DND-41 (cell line): ENCODE data around the gene PCDHB11.
"Not testable (repeated sequence)": the region's sequence is repeated elsewhere in the genome, so short reads cannot be mapped to it uniquely, and the experiment has no call there.

ENCODE experiments used
- ATAC-seq: fragments of 200-7000 bp; cut with Tn5 transposase; 3 replicates; pipeline ENCODE4 v1.9.1; 2021; ENCODE audit warnings: low read depth; ENCODE audit not compliant: insufficient read depth
- DNase-seq: peaks from one replicate; pipeline ENCODE4 v3.0.0-alpha.2; 2020
- H2AFZ ChIP-seq: 2 replicates; pipeline ENCODE4 v1.6.0; 2012; ENCODE audit warnings: low read depth, low read length
- H3K27ac ChIP-seq: 2 replicates; pipeline ENCODE4 v1.5.1; 2012; ENCODE audit warnings: low read length, inconsistent platforms
- H3K27me3 ChIP-seq: fragments of 200-600 bp; sonication (generic); 2 replicates; pipeline ENCODE4 v1.6.0; 2012; ENCODE audit warnings: low read length, mild to moderate bottlenecking, inconsistent platforms; ENCODE audit not compliant: insufficient read depth, poor library complexity
- H3K36me3 ChIP-seq: 2 replicates; pipeline ENCODE4 v1.5.1; 2012; ENCODE audit warnings: low read length, inconsistent platforms; ENCODE audit not compliant: insufficient read depth
- H3K4me1 ChIP-seq: 2 replicates; pipeline ENCODE4 v1.5.1; 2012; ENCODE audit warnings: mild to moderate bottlenecking, low read length; ENCODE audit not compliant: insufficient read depth
- H3K4me2 ChIP-seq: 2 replicates; pipeline ENCODE4 v1.6.0; 2012; ENCODE audit warnings: mild to moderate bottlenecking, moderate library complexity, low read length, inconsistent platforms; ENCODE audit not compliant: insufficient read depth
- H3K4me3 ChIP-seq, 2 experiments: fragments of 200-600 bp in 1 of 2; shearing (Covaris generic) in 1 of 2; 2 replicates each; pipeline ENCODE4 v1.5.1; 2012 to 2016; ENCODE audit warnings: inconsistent platforms in 2 of 2, low read length in 2 of 2, mild to moderate bottlenecking in 2 of 2, low read depth in 1 of 2, moderate library complexity in 1 of 2
- H3K79me2 ChIP-seq: 2 replicates; pipeline ENCODE4 v1.6.0; 2012; ENCODE audit warnings: low read length, inconsistent platforms; ENCODE audit not compliant: insufficient read depth
- H3K9ac ChIP-seq: 2 replicates; pipeline ENCODE4 v1.6.0; 2012; ENCODE audit warnings: low read depth, mild to moderate bottlenecking, inconsistent platforms, low read length, moderate library complexity
- H3K9me3 ChIP-seq: 2 replicates; pipeline ENCODE4 v1.5.1; 2012; ENCODE audit warnings: low read length, moderate library complexity, mild to moderate bottlenecking, inconsistent platforms; ENCODE audit not compliant: insufficient read depth, severe bottlenecking
- H4K20me1 ChIP-seq: 2 replicates; pipeline ENCODE4 v1.6.0; 2012; ENCODE audit warnings: low read length; ENCODE audit not compliant: insufficient read depth
- CTCF ChIP-seq: IDR thresholded peaks from 2 replicates; pipeline ENCODE4 v1.5.1; 2012; ENCODE audit warnings: borderline replicate concordance, low read length, moderate library complexity, mild to moderate bottlenecking; ENCODE audit not compliant: poor library complexity, severe bottlenecking; ENCODE audit errors: extremely low read depth
- EZH2 ChIP-seq: IDR thresholded peaks from 3 replicates; pipeline ENCODE4 v1.6.1; 2012; ENCODE audit warnings: borderline replicate concordance, low read depth, mild to moderate bottlenecking, moderate library complexity, low read length, inconsistent platforms; ENCODE audit not compliant: severe bottlenecking

Gene PCDHB11

GRCh38 chr5:141236516-141237313 is 37.3 kb downstream of the PCDHB11 start:
- Histone ChIP-seq H3K9ac (no peak overlapping the region), H3K4me1 (no peaks in the 10 kb centered on the region), H3K9me3 (peaks cover 2% of the 10 kb centered on the region), H2AFZ (no peak overlapping the region), H3K4me3 (no peak overlapping the region), H3K36me3 (no peaks in the 10 kb centered on the region), H3K27ac (no peak overlapping the region), H4K20me1 (no peaks in the 10 kb centered on the region), H3K79me2 (no peaks in the 10 kb centered on the region), H3K27me3 (no peaks in the 10 kb centered on the region), H3K4me2 (no peak overlapping the region)
- DNase-seq = no peak
- no peak for TF ChIP-seq EZH2
- no peak for TF ChIP-seq CTCF
- no peak for ATAC-seq

- H3K9me3 ChIP-seq = peaks cover 5% of the 10 kb centered on the region
- TF ChIP-seq CTCF (no peak), EZH2 (no peak)
- H3K9ac ChIP-seq = no peak overlapping the region
- no peaks in the 10 kb centered on the region for H3K4me1 ChIP-seq
- H3K36me3 ChIP-seq = no peaks in the 10 kb centered on the region
- ATAC-seq (no peak), DNase-seq (no peak)
- H2AFZ ChIP-seq = no peak overlapping the region
- no peak overlapping the region for H3K4me3 ChIP-seq
- no peaks in the 10 kb centered on the region for H3K27me3 ChIP-seq
- H3K4me2 ChIP-seq = no peak overlapping the region
- no peak overlapping the region for H3K27ac ChIP-seq
- H4K20me1 ChIP-seq = no peaks in the 10 kb centered on the region
- no peaks in the 10 kb centered on the region for H3K79me2 ChIP-seq
Observed at GRCh38 chr5:141241496-141241895, 42.1 kb downstream of the PCDHB11 start.

- Histone ChIP-seq H3K9ac (no peak within 1 kb of the TSS), H3K79me2 (no peaks in the 10 kb centered on the region), H3K4me3 (no peak within 1 kb of the TSS), H3K27me3 (no peaks in the 10 kb centered on the region), H3K4me2 (no peak within 1 kb of the TSS), H3K27ac (no peak within 1 kb of the TSS), H3K9me3 (peaks cover 5% of the 10 kb centered on the region), H3K4me1 (no peaks in the 10 kb centered on the region), H2AFZ (no peak within 1 kb of the TSS), H3K36me3 (no peaks in the 10 kb centered on the region), H4K20me1 (no peaks in the 10 kb centered on the region)
- no peak for TF ChIP-seq CTCF
- TF ChIP-seq EZH2 = no peak
- DNase-seq = no peak
- no peak for ATAC-seq
Observed at GRCh38 chr5:141245250-141245717, 45.9 kb downstream of the PCDHB11 start, which contains the start of gene PCDHB15. Gene PCDHB15 (plus strand): TSS chr5:141245395. CDS start chr5:141245579, 184 bp downstream.

- not testable (repeated sequence) for ATAC-seq
Observed at GRCh38 chr5:141246971-141247370, 47.5 kb downstream of the PCDHB11 start.

GRCh38 chr5:141247434-141247833 is 48.0 kb downstream of the PCDHB11 start:
- H2AFZ ChIP-seq, H3K36me3 ChIP-seq, H3K27ac ChIP-seq, H3K27me3 ChIP-seq, ATAC-seq, H3K79me2 ChIP-seq, H3K9ac ChIP-seq, H3K4me2 ChIP-seq, DNase-seq, H4K20me1 ChIP-seq, H3K9me3 ChIP-seq, H3K4me1 ChIP-seq, H3K4me3 ChIP-seq: not testable (repeated sequence)

More at GRCh38 chr5:141246971-141247370, 47.5 kb downstream of the PCDHB11 start:
- not testable (repeated sequence) for H3K27ac ChIP-seq, H3K4me2 ChIP-seq, H3K9ac ChIP-seq, H3K36me3 ChIP-seq, H3K79me2 ChIP-seq, H4K20me1 ChIP-seq, H2AFZ ChIP-seq, DNase-seq, H3K4me1 ChIP-seq, H3K4me3 ChIP-seq, H3K27me3 ChIP-seq, H3K9me3 ChIP-seq
